ENCODE results near the gene PTH1R.
A peak's percentile ranks its signal among the peaks of the same experiment; 100 is the strongest.

PTH1R gene

GRCh38 chr3:46848271-46849044 is 29.1 kb upstream of the PTH1R start:
- in situ Hi-C loops (cut with HindIII; ENCODE audit: low pct_ligation_motif_present, low pct_unique_long_range_greater_than_20kb, low sequenced_read_pairs), result no loop called here
- DNase-seq, result peak; percentile 22

GRCh38 chr3:46849045-46849631 is 28.4 kb upstream of the PTH1R start:
- in situ Hi-C loops (cut with HindIII; ENCODE audit: low pct_ligation_motif_present, low pct_unique_long_range_greater_than_20kb, low sequenced_read_pairs), result no loop called here
- no peak for DNase-seq

GRCh38 chr3:46849686-46850467 is 27.6 kb upstream of the PTH1R start:
- in situ Hi-C loops (cut with HindIII; ENCODE audit: low pct_ligation_motif_present, low pct_unique_long_range_greater_than_20kb, low sequenced_read_pairs), result no loop called here
- DNase-seq, result no peak

- in situ Hi-C loops (cut with HindIII; ENCODE audit: low pct_ligation_motif_present, low pct_unique_long_range_greater_than_20kb, low sequenced_read_pairs), result no loop called here
- no peak for DNase-seq
These were observed 27.1 kb upstream of the PTH1R start for GRCh38 chr3:46850468-46850779.

- in situ Hi-C loops (cut with HindIII; ENCODE audit: low pct_ligation_motif_present, low pct_unique_long_range_greater_than_20kb, low sequenced_read_pairs), result no loop called here
- no peak for DNase-seq
These were observed 25.9 kb upstream of the PTH1R start for GRCh38 chr3:46851364-46852333.

GRCh38 chr3:46852334-46852720 is 25.2 kb upstream of the PTH1R start:
- in situ Hi-C loops (cut with HindIII; ENCODE audit: low pct_ligation_motif_present, low pct_unique_long_range_greater_than_20kb, low sequenced_read_pairs), result no loop called here
- DNase-seq, result no peak

GRCh38 chr3:46852839-46853355 is 24.6 kb upstream of the PTH1R start:
- no peak for DNase-seq
- in situ Hi-C loops (cut with HindIII; ENCODE audit: low pct_ligation_motif_present, low pct_unique_long_range_greater_than_20kb, low sequenced_read_pairs), result no loop called here

- in situ Hi-C loops (cut with HindIII; ENCODE audit: low pct_ligation_motif_present, low pct_unique_long_range_greater_than_20kb, low sequenced_read_pairs), result no loop called here
These were observed 23.8 kb upstream of the PTH1R start for GRCh38 chr3:46853441-46854415.

GRCh38 chr3:46854555-46854991 is 22.9 kb upstream of the PTH1R start:
- DNase-seq, result no peak
- in situ Hi-C loops (cut with HindIII; ENCODE audit: low pct_ligation_motif_present, low pct_unique_long_range_greater_than_20kb, low sequenced_read_pairs), result no loop called here

More at GRCh38 chr3:46853441-46854415, 23.8 kb upstream of the PTH1R start:
- DNase-seq, result no peak

GRCh38 chr3:46856576-46857471 is 20.7 kb upstream of the PTH1R start:
- in situ Hi-C loops (cut with HindIII; ENCODE audit: low pct_ligation_motif_present, low pct_unique_long_range_greater_than_20kb, low sequenced_read_pairs), result no loop called here
- DNase-seq, result no peak

GRCh38 chr3:46857485-46858341 is 19.8 kb upstream of the PTH1R start:
- no peak for DNase-seq
- in situ Hi-C loops (cut with HindIII; ENCODE audit: low pct_ligation_motif_present, low pct_unique_long_range_greater_than_20kb, low sequenced_read_pairs), result no loop called here

GRCh38 chr3:46858456-46858855 is 19.1 kb upstream of the PTH1R start:
- DNase-seq, result no peak
- in situ Hi-C loops (cut with HindIII; ENCODE audit: low pct_ligation_motif_present, low pct_unique_long_range_greater_than_20kb, low sequenced_read_pairs), result no loop called here

- in situ Hi-C loops (cut with HindIII; ENCODE audit: low pct_ligation_motif_present, low pct_unique_long_range_greater_than_20kb, low sequenced_read_pairs), result no loop called here
- DNase-seq, result no peak
These were observed 18.4 kb upstream of the PTH1R start for GRCh38 chr3:46859001-46859710.

- in situ Hi-C loops (cut with HindIII; ENCODE audit: low pct_ligation_motif_present, low pct_unique_long_range_greater_than_20kb, low sequenced_read_pairs), result no loop called here
- DNase-seq, result peak; percentile 27
These were observed 17.3 kb upstream of the PTH1R start for GRCh38 chr3:46860017-46860809.
